ENCODE results near the gene IL31.

IL31 gene

GRCh38 chr12:122138616-122139015 is 35.4 kb downstream of the IL31 start:
- TF ChIP-seq, protein P1, sequence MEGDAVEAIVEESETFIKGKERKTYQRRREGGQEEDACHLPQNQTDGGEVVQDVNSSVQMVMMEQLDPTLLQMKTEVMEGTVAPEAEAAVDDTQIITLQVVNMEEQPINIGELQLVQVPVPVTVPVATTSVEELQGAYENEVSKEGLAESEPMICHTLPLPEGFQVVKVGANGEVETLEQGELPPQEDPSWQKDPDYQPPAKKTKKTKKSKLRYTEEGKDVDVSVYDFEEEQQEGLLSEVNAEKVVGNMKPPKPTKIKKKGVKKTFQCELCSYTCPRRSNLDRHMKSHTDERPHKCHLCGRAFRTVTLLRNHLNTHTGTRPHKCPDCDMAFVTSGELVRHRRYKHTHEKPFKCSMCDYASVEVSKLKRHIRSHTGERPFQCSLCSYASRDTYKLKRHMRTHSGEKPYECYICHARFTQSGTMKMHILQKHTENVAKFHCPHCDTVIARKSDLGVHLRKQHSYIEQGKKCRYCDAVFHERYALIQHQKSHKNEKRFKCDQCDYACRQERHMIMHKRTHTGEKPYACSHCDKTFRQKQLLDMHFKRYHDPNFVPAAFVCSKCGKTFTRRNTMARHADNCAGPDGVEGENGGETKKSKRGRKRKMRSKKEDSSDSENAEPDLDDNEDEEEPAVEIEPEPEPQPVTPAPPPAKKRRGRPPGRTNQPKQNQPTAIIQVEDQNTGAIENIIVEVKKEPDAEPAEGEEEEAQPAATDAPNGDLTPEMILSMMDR (IDR thresholded peaks at IDR 0.05): no peak

DNA sequence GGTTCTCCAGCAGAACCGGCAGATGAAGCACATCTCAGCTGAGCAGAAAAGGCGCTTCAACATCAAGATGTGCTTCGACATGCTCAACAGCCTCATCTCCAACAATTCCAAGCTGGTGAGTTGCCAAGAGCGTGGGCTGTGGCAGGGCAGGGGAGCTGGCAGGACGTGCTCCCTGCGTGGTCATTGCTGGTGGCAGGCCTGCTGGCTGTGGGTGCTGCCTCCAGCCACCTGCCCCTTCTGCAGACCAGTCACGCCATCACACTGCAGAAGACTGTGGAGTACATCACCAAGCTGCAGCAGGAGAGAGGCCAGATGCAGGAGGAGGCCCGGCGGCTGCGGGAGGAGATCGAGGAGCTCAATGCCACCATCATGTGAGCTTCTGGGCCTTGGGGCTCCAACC is 35.8 kb downstream of the IL31 start:
- TF ChIP-seq, protein P1 (IDR thresholded peaks at IDR 0.05): no peak

GRCh38 chr12:122137681-122138080 is 36.3 kb downstream of the IL31 start:
- TF ChIP-seq, protein P1 (IDR thresholded peaks at IDR 0.05): no peak

GRCh38 chr12:122137229-122137628 is 36.8 kb downstream of the IL31 start:
- TF ChIP-seq, protein P1 (IDR thresholded peaks at IDR 0.05): no peak

DNA sequence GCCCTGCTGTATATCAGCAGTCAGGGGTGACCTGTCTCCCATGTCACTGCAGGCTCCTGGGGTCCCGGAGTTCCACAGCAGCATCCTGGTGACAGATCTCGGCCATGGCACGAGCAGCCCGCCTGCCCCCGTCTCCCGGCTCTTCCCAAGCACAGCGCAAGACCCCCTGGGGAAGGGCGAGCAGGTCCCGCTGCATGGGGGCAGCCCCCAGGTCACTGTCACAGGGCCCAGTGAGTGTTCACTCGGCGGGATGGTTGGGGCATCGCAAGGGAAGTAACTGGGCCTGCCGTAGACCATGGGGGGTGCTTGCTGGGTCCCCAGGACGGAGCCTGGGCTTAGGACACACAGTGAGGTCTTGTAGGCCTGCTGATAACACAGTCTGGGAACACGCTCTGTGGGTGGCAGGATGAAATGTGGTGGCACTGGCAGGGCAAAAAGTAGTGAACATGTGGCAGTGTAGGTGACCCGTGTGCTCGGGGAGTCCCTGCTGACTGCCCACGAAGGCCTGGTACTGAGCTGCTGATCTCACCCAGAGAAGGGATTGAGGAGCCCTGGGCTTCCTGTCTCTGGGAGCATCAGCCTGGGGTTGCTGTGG is 38.5 kb downstream of the IL31 start:
- TF ChIP-seq, protein P1 (IDR thresholded peaks at IDR 0.05): no peak

DNA sequence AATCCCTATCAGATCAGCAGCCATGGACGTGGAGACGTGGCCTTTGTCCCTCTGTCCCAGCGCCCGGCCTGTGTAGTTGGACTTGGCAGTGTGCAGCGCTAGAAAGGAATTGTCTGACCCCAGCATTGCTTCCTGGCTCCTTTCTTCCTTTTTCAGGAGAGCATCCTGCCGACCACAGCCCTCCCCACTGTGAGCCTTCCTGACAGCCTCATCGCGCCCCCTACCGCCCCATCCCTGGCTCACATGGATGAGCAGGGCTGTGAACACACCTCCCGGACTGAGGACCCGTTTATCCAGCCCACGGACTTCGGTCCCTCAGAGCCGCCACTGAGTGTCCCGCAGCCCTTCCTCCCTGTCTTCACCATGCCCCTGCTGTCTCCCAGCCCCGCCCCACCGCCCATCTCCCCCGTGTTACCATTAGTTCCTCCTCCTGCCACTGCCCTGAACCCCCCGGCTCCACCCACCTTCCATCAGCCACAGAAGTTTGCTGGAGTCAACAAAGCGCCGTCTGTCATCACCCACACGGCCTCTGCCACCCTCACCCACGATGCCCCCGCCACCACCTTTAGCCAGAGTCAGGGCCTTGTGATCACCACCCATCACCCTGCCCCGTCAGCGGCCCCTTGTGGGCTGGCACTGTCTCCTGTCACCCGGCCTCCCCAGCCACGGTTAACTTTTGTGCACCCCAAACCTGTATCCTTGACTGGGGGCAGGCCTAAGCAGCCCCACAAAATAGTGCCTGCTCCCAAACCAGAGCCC is 40.6 kb downstream of the IL31 start:
- TF ChIP-seq, protein P1 (IDR thresholded peaks at IDR 0.05): no peak

- TF ChIP-seq, protein P1 (IDR thresholded peaks at IDR 0.05): no peak
Observed at GRCh38 chr12:122130150-122130549, 43.9 kb downstream of the IL31 start.

All from LNCAP (cell line).